GM19035 (cell line): ENCODE data around the gene MSS51.
"Not testable (repeated sequence)": the region's sequence is repeated elsewhere in the genome, so short reads cannot be mapped to it uniquely, and the experiment has no call there.

Experiments
- ATAC-seq: cut with Tn5 transposase; IDR thresholded peaks from one replicate; pipeline ENCODE4 v1.9.1; 2021; ENCODE audit not compliant: unreplicated experiment

MSS51 gene

DNA sequence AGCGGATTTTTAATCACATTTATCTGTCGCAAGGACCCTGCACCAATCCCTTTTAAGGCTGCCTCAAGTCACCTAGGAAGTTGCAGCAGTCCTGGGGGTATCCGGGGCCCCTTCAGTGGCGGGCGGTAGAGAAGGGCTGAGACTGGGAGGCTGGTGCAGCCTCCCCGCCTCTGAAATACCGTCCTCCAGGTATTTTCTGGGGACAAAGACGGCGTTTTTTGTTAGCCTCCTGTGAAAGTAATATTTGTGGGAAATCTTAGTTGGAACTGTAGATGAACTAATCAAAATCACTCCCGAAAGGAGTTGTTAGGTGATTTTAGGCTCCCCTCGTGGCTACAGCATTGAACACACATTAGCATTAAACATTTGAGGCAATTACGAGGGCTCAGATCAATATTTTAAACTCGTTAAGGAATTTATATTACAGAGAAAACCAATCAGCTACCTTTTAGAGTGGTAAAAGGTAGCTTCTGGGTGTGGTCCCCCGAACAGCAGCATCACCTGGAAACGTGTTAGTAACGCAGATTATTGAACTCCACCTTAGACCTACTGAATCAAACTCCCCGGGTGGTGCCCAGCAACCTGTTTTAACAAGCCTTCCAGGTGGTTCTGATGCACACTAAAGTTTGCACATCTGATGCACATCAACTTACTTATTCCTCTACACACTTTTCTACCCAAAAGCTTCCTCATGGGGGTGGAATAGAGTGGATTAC lies 19.0 kb downstream of the MSS51 start:
- peak; percentile 23 for ATAC-seq

DNA sequence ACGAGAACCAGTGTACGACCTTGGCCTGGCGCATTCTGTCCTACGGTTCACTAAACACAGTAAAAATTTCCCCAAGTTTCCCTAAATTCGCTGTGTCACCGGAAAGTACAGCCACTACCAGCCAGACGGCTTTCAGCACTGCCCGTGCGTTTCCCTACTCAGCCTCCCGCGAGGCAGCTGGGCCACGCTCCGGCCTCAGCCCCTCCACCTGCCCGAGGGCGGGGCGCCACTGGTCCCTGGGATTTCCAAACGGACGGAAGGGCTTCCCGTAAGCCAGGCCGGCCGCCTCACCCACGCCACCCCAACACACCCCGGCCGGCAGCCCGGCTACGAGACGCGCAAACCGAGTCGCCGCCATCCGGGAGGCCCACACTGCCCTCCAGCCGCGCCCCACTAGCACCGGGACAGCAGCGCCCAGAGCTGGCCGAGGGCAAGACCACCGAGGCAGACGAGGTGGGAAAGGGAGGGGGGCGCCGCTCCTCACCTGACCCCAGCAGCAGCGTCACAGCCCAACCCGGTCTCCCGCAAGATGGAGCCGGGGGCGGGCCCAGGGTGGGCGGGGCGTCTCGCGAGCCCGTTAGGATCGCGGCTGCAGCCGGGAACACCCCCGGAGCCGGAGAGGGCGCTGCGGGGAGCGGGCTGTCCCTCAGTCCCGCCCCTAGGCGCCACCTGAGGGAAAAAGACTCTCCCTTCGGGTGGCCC lies 19.7 kb downstream of the MSS51 start, which contains the start of gene ANXA7:
ANXA7 (minus strand) TSS at position 531 of the 702 bp plus-strand sequence. CDS start 13,202 bp downstream, outside the sequence.
- peak; percentile 88 for ATAC-seq

DNA sequence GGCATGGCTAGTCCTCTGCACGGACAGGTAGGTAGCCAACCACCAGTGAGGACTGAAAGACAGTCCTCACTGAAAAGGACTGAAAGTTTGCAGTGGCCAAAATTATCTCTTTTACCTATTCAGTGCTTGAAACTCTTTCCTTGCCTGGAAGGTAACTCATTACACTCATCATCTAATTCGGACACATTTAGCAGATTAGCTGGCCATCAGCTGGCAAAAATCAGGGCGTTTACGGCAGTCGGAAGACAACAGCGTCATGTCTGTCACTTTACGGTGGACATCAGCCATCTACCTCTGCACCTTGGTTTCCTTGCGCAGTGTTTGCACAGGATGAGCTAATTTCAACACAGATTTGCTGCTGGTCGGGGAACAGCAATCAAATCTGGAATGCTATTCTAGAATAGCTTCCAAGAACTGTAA lies 20.2 kb downstream of the MSS51 start:
- peak; percentile 26 for ATAC-seq

DNA sequence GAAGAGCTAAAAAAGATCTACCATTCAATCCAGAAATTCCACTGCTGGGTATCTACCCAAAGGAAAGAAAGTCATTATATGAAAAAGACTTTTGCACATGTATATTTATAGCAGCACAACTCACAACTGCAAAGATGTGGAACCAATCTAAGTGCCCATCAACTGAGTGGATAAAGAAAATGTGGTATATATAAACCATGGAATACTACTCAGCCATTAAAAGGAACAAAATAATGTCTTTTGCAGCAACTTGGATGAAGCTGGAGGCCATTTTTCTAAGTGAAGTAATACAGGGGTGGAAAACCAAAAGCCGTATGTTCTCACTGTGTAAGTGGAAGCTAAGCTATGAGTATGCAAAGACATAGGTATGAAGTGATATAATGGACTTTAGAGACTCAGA lies 22.5 kb downstream of the MSS51 start:
- no peak for ATAC-seq

DNA sequence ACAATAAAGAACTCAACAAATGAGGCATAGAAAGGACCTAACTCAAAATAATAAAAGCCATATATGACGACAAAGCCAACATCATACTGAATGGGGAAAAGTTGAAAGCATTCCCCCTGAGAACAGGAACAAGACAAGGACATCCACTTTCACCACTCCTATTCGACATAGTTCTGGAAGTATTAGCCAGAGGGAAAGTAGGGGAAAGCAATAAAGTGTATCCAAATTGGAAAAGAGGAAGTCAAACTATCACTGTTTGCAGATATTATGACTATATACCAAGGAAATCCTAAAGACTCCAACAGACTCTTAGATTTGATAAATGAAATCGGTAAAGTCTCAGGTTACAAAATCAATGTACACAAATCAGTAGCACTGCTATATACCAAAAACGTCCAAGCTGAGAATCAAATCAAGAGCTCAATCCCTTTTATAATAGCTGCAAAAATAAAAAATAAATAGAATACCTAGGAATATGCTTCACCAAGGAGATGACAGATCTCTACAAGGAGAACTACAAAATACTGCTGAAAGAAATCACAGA lies 24.3 kb downstream of the MSS51 start:
- no peak for ATAC-seq

DNA sequence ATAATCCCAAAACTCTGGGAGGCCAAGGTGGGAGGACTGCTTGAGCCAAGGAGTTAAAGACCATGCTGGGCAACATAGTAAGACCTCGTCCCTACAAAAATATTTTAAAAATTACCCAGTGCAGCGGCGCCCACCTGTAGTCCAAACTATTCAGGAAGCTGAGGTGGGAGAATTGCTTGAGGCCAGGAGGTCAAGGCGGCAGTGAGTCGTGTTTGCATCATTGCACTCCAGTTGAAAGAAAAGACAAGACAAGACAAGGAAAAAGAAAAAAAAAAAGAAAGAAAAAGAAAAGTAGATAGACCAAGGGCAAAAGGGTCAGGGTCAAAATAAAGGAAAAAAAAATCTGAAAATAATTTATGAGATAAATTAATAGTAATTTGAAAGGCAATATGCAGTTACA lies 25.3 kb downstream of the MSS51 start:
- ATAC-seq = no peak

DNA sequence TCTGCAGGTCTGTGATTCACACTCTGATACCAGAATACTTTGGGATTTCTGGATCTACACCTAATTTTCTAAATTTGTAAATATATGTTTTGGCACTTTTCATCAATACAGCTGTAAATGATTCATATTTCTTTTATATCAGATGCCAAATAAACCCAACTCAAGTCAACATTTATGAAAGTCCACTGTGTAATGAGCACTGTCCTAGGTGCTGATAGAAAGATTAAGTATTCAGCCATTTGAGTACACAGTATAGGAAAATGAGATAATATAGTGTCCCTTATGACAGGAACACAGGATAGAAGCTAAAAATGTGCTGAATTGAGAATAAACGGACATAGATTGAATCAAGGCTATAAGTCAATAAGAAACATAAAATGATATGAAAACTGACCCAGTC lies 25.9 kb downstream of the MSS51 start:
- ATAC-seq = no peak

DNA sequence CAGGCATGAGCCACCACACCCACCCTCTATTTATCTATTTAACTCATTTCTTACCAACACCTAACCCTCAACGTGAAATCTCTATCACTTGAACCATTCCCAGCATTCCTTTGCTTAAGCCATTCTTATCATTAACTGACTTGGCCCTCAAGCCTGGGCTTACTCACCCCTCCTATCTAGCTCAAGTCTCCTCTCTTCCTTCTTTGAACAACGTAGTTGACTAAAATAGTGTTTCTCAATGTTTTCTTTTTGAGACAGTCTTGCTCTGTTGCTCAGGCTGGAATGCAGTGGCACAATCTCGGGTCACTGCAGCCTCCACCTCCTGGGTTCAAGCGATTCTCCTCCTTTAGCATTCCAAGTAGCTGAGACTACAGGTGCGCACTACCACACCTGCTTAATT lies 26.5 kb downstream of the MSS51 start:
- ATAC-seq = no peak

DNA sequence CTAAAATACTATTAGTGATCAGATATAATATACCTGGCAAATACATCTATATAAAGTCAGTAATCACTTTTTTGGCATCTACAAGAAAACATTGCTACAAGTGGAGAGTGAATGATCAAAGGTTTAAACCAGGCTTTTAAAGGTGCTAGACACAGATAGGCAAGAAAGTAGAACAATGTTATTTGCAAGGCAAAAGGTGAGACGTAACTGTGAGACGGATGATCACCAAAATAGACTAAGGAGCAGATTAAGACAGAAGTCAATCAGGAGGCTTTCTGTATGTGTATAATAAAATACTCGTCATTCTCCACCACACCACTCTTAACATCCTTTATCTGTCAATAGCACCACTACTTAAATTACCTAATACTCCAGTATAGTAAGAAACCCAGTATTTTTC lies 27.8 kb downstream of the MSS51 start:
- ATAC-seq = no peak

DNA sequence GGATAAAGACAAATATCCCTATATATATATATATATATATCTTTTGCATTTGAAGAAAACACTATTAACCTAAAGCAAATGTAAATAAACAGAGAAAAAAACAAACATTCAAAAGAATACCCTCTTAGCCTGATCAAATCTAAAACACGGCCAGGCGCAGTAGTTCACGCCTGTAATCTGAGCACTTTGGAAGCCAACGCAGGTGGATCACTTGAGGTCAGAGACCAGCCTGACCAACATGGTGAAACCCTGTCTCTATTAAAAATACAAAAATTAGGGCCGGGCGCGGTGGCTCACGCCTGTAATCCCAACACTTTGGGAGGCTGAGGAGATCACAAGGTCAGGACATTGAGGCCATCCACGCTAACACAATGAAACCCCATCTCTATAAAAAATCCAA lies 28.7 kb downstream of the MSS51 start:
- ATAC-seq = no peak

DNA sequence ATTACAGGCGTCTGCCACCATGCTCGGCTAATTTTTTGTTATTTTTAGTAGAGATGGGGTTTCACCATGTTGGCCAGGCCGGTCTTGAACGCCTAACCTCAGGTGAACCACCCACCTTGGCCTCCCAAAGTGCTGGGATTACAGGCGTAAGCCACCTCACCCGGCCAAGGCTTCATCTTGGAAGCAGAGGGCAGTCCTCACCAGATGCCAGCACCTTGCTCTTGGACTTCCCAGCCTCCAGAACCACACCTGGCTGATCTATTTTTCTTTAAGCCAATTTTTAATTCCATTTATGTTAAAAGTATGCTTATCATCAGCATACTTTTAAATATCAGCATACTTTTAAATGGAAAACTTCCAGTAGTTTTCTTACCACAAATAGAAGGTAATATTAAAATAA lies 31.7 kb downstream of the MSS51 start:
- no peak for ATAC-seq

DNA sequence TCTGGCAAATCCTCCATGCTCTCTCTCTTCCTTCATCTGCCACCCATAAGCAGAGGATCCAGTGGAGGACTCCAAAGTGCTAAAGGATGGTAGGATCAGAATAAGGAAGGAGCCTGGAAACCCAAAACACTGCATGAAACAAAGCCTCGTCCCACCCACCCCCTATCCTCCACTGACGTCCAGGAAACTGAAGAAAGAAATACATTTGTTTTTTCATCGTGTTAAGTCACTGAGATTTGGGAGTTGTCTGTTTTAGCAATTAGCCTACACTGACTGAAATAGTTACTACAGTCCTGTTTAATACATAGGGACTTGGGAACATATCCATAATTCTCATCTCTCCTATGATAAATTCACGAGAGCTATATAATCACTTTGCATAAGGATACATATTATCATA lies 34.3 kb downstream of the MSS51 start:
- no peak for ATAC-seq

DNA sequence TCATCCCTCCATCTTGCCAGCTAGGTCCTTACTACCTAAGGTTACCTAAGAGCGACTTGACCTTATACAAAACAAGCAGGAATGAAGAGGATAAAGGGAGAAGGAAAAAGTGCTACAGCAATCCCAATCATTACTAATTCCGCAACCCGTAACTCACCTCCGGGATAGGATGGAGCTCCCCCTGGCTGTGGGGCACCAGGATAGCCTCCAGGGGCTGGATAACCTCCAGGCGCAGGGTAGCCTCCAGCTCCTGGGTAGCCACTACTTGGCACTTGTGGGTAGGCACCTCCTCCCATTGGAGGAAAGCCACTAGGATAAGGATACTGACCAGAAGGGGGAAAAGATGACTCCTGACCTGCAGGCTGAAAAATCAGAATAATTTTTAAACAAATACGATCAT lies 35.3 kb downstream of the MSS51 start:
- ATAC-seq = no peak

DNA sequence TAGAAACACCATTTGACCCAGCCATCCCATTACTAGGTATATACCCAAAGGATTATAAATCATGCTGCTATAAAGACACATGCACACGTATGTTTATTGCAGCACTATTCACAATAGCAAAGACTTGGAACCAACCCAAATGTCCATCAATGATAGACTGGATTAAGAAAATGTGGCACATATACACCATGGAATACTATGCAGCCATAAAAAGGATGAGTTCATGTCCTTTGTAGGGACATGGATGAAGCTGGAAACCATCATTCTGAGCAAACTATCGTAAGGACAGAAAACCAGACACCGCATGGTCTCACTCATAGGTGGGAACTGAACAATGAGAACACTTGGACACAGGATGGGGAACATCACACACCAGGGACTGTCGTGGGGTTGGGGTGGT lies 39.0 kb downstream of the MSS51 start:
- ATAC-seq = not testable (repeated sequence)

DNA sequence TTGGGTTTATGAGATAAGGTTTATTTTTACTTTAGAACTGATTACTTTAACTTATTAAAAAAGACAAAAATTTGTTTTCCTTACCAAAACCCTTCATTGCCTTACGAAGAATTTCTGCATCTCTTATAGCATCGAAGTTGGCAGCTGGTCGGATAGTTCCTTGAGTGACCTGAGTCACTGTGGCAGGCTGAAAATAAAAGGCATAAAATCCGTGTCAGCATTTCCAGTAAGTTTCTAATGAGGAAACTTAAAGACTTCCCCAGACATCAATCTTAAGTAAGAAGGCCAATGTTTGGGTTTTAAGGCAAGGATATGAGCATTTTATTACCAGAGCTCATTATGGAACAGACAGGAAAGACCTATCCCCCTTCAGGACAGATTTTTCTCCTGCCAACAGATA lies 45.1 kb downstream of the MSS51 start:
- ATAC-seq = no peak

DNA sequence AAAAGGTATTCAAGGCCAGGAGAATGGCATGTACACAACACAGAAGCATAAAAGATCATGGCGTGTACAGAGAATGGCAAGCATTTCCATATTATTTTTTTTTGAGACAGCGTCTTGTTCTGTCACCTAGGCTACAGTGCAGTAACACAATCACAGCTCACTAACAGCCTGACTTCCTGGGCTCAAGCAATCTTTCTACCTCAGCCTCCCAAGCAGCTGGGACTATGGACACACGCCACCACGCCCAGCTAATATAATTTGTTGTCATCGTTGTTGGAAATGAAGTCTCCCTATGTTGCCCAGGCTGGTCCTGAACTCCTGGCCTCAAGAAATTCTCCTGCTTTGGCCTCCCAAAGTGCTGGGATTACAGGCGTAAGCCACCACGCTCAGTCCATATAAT lies 46.8 kb downstream of the MSS51 start:
- ATAC-seq = no peak

DNA sequence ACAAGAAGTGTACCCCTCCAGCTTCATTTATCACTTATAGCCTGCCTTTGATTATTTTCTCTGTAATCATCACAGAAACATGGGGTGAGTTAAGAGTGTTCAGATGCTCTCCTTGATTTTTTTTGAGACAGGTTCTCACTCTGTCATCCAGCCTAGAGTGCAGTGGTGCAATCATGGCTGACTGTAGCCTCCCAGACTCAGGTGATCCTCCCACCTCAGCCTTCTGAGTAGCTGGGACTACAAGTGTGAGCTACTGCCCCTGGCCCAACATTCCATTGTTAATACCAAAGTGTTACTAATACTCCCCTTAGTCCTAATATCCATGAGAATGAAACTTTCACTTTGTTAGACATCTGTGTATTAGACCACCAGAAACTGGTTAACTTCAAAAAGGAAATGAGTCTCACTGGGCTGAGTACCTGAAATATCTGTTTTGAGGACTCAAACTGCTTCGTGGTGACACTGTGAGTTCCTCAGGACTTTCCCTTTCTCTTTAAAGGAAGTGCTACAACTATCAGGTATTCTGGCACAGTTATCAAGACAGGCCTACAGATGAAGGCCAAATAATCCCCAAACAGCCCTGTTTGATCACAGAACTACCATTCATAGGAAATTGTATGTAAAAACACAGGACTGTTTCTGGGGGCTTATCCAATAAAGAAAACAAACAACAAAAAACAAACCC lies 54.2 kb downstream of the MSS51 start:
- ATAC-seq = no peak

DNA sequence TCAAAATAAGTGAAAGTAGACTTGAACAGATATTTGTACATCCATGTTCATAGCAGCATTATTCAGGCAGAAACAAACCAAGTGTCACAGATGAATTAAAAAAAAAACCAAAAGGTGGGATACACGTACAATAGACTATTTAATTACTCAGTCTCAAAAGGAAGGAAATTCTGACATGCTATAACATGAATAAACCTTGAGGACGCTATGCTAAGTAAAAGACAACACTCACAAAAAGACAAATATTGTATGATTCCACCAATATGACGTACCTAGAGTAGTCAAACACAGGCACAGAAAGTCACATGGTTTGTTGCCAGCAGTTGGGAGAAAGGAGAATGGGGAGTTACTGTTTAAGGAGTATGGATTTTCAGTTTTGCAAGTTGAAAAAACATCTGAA lies 56.7 kb downstream of the MSS51 start:
- ATAC-seq = no peak
